ENCODE results near the gene PCSK2. TPM values are rescaled to one million over a fixed set of nuclear protein-coding genes. Genes with fewer than 3 reads are reported as not detected.
A peak's percentile ranks its signal among the peaks of the same experiment; 100 is the strongest.

PCSK2 gene
- total and polyA plus RNA-seq, 2 of the 8 experiments (the other 6 are each of a cell fraction or from before 2014, with no cell fraction given), result 1.9 to 4.2 TPM

DNA sequence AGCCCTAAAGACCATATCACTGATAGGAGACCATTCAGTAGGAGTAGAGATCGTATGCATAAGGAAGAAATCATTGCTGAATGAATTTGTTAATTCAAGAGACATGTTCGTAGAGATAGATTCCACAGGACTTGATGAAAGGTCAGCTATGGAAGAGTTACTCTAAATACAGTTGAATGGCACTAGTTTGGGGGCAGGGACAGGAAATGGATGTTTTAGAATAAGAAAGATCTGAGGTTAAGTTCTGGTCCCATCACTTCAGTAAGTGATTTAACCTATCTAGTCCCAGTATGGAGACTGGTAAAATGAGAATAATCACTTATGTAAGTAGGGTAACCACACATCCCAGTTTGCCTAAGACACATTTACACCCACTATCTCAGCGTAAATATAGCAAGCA lies 307.2 kb downstream of the PCSK2 start:
- Histone ChIP-seq H2BK5ac (ENCODE audit: low read depth, low read length) (peak overlapping the region; percentile 18; the same call in 1 of the 2 replicates), H3K4me2 (ENCODE audit: insufficient read depth in 1 of 2, low read depth in 2 of 2, low read length in 2 of 2) (peak overlapping the region; percentile 5 to 24; a peak in 2 of 4 replicates)
- no peak for FAIRE-seq

More for the DNA sequence above, 307.2 kb downstream of the PCSK2 start:
- no peak overlapping the region for H3K56ac ChIP-seq (replicated peaks; ENCODE audit: insufficient read length, low read depth, low read length)
- no peaks in the 10 kb centered on the region for H4K20me1 ChIP-seq (replicated peaks in 1 of 2; ENCODE audit: control insufficient read depth in 1 of 2, insufficient read depth in 2 of 2, low read length in 2 of 2)
- peak overlapping the region; percentile 0 for H3K4ac ChIP-seq (replicated peaks; ENCODE audit: insufficient read length, low read depth, low read length)
- H3K27ac ChIP-seq (ENCODE audit: low read depth, low read length), result no peak overlapping the region
- H3K4me1 ChIP-seq (replicated peaks in 1 of 4; ENCODE audit: control insufficient read depth in 3 of 4, insufficient read depth in 4 of 4, low read length in 3 of 4), result peaks cover 5 to 15% (median 10%) of the 10 kb centered on the region in 4 experiments
- H3K27me3 ChIP-seq (replicated peaks in 1 of 4; ENCODE audit: control insufficient read depth in 3 of 4, extremely low read depth in 1 of 4, insufficient read depth in 3 of 4, low read length in 3 of 4), result peaks cover 2 to 17% (median 11%) of the 10 kb centered on the region in 4 experiments
- no peaks in the 10 kb centered on the region for H3K9me3 ChIP-seq (ENCODE audit: insufficient read depth in 2 of 2, low read depth in 1 of 2, low read length in 1 of 2)
- H3K18ac ChIP-seq (ENCODE audit: extremely low read depth, low read length), result no peak overlapping the region
- H2AFZ ChIP-seq (ENCODE audit: low read length), result no peak overlapping the region
- H4K91ac ChIP-seq (replicated peaks; ENCODE audit: insufficient read length, low read length), result peak overlapping the region; percentile 12
- TF ChIP-seq GTF2F1 (IDR thresholded peaks at IDR 0.05; ENCODE audit: borderline replicate concordance, low read depth, low read length), result no peak
- 85% methylated on average over 3 of the region's 3 CpGs; no CpG with 5 or more reads in 1 of the 2 experiments for WGBS, 2 experiments (ENCODE audit: extremely low coverage in 1 of 2, insufficient coverage in 1 of 2, insufficient read length in 1 of 2, insufficient replicate concordance in 2 of 2, low coverage in 1 of 2, low lambda C conversion rate in 2 of 2, missing lambda C conversion rate in 1 of 2)
- H3K23ac ChIP-seq (ENCODE audit: insufficient read length), result no peak overlapping the region
- ChIA-PET POLR2A (ENCODE audit: partially characterized antibody) (interaction anchor here (0.8 to 2.4 kb wide), 5 partner anchors 12 to 77 kb away, joined by 3 to 9 read pairs (median 3); partner anchors contain the start of gene DSTN), CTCF (ENCODE audit: partially characterized antibody) (interaction anchor here (2.3 to 5.4 kb wide), 3 partner anchors 12 to 82 kb away, joined by 5 to 67 read pairs (median 13); no protein-coding TSS in a partner anchor)
- no peak overlapping the region for H4K5ac ChIP-seq (ENCODE audit: insufficient read length, low read depth, low read length)
- peaks cover 6% of the 10 kb centered on the region; the same call in 1 of the 2 replicates for H3K23me2 ChIP-seq (ENCODE audit: low read depth, low read length)
- no peaks in the 10 kb centered on the region for H3K79me1 ChIP-seq (ENCODE audit: low read depth, low read length)
- no peak overlapping the region for H3K9ac ChIP-seq (replicated peaks in 1 of 4; ENCODE audit: extremely low read depth in 1 of 4, low read depth in 3 of 4, low read length in 3 of 4)
- no peak overlapping the region for H2AK5ac ChIP-seq (ENCODE audit: low read depth, low read length)
- no peak overlapping the region for H2BK15ac ChIP-seq (ENCODE audit: low read length)
- H3K14ac ChIP-seq (ENCODE audit: insufficient read length), result no peak overlapping the region
- no peaks in the 10 kb centered on the region for H3K36me3 ChIP-seq (ENCODE audit: control insufficient read depth in 2 of 4, insufficient read depth in 4 of 4, low read length in 3 of 4)
- H3K4me3 ChIP-seq (ENCODE audit: extremely low read depth in 1 of 4, insufficient read depth in 2 of 4, low read depth in 3 of 4, low read length in 4 of 4), result peak overlapping the region in 1 of 4 experiments; percentile 16; a peak in 1 of 8 replicates
- H2BK12ac ChIP-seq (ENCODE audit: low read depth, low read length), result no peak overlapping the region
- no peak overlapping the region; the same call in 1 of the 2 replicates for H2BK20ac ChIP-seq (ENCODE audit: low read length)
- H3K79me2 ChIP-seq (ENCODE audit: control insufficient read depth in 1 of 2, insufficient read depth in 2 of 2, low read length in 2 of 2), result no peaks in the 10 kb centered on the region
- H2BK120ac ChIP-seq (replicated peaks; ENCODE audit: low read depth, low read length), result peak overlapping the region; percentile 12
- no peak for DNase-seq (ENCODE audit: low read depth in 1 of 2, low spot score in 2 of 2)
- H4K8ac ChIP-seq (ENCODE audit: extremely low read depth, insufficient read depth, low read length), result no peak overlapping the region

Small RNA genes lying within 50 kb of the gene (small RNA-seq; reads per million reads assigned to genes)
- not detected for gene AL359511.1 (ENCODE audit: insufficient read depth)
- not detected for gene RNU1-131P (ENCODE audit: insufficient read depth)
- not detected for gene RNU6-27P (ENCODE audit: insufficient read depth)

Data from H1 (cell line).